Thyroid gland (tissue), 4 donors: ENCODE measurements around the gene EFNA5. TPM values are rescaled to one million over a fixed set of nuclear protein-coding genes. Genes with fewer than 3 reads are reported as not detected.

Source experiments
- DNase-seq, 2 donors: peaks; one replicate each; pipeline ENCODE4 v3.0.0-alpha.2; 2019
- H3K27ac ChIP-seq, 3 donors: fragments of 200-600 bp; sonication (generic); 1 replicate in 2 of 3; 2 replicates in 1 of 3; pipeline ENCODE4 v1.5.1; 2016 to 2019; ENCODE audit warnings: mild to moderate bottlenecking in 1 of 3, moderate library complexity in 1 of 3
- H3K27me3 ChIP-seq: fragments of 200-600 bp; sonication (generic); one replicate; pipeline ENCODE4 v1.5.1; 2019
- H3K36me3 ChIP-seq, 2 donors: fragments of 200-600 bp; sonication (generic); one replicate each; pipeline ENCODE4 v1.5.1; 2016 to 2019
- H3K4me1 ChIP-seq, 2 donors: fragments of 200-600 bp; sonication (generic); one replicate each; pipeline ENCODE4 v1.5.1; 2017 to 2019
- H3K4me3 ChIP-seq, 3 donors: fragments of 200-600 bp; sonication (generic); replicated peaks in 1 of 3; 1 replicate in 2 of 3; 2 replicates in 1 of 3; pipeline ENCODE4 v1.5.1; 2016; ENCODE audit warnings: mild to moderate bottlenecking in 1 of 3
- H3K9me3 ChIP-seq: fragments of 200-600 bp; sonication (generic); one replicate; pipeline ENCODE4 v1.5.1; 2017
- CTCF ChIP-seq, 6 experiments: fragments of 200-600 bp in 3 of 6; fragments of 450-650 bp in 3 of 6; sonication (generic) in 3 of 6; IDR thresholded peaks; one replicate each; pipeline ENCODE4 v1.5.1; 2016 to 2019; ENCODE audit warnings: antibody characterized with exemption in 6 of 6, mild to moderate bottlenecking in 2 of 6, inconsistent platforms in 1 of 6, moderate library complexity in 1 of 6
- POLR2A ChIP-seq, 2 donors: fragments of 450-650 bp; IDR thresholded peaks; one replicate each; pipeline ENCODE4 v1.6.1; 2017; ENCODE audit warnings: antibody characterized with exemption in 2 of 2, mild to moderate bottlenecking in 2 of 2, moderate library complexity in 1 of 2
- WGBS, 2 donors: methylation state at CpG; one replicate each; pipeline ENCODE4 v1.1.5; 2017; 5-methylcytosine and 5-hydroxymethylcytosine counted together
- intact Hi-C: fragments of 100-400 bp; cut with DNase I; formaldehyde crosslinking; loops from one replicate; pipeline ENCODE4 v1.15.1; 2023
- total RNA-seq, 4 donors: library from RNA; depleted of rRNA; stranded (reverse); fragments of >200 nt; gene quantifications; one replicate each; pipeline ENCODE4 v1.2.3, GENCODE V29; 2016

Gene EFNA5
- total RNA-seq, 4 donors from 2014 or later: 5.7 to 17.2 (median 6.4) TPM

- H3K27ac ChIP-seq: no peak overlapping the region
- DNase-seq: no peak
These were observed 125.8 kb downstream of the EFNA5 start for GRCh38 chr5:107544967-107545366.

DNA sequence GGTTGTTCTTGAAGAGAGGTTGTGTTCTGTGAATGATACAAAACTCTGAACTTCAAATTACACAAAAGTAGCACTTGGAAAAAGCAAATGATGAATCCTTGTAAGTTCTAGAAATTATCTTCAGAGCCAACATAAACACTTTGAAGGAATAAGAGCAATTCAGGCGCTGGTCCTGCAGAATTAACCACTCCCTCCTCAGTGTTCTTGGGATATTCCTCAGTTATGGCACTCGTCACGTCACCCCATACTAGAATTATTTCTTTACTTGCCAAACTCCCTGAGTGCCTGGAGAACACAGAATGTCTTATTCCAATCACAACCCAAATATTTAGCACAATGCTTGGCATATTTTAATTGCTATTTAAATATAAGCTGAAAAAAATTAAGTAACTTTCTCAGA lies 126.3 kb downstream of the EFNA5 start:
- no peak overlapping the region for H3K27ac ChIP-seq
- TF ChIP-seq CTCF (IDR thresholded peaks at IDR 0.05): no peak
- TF ChIP-seq POLR2A (IDR thresholded peaks at IDR 0.05): no peak
- H3K27me3 ChIP-seq: no peaks in the 10 kb centered on the region
- H3K4me3 ChIP-seq: no peak overlapping the region
- H3K4me1 ChIP-seq: no peaks in the 10 kb centered on the region
- 78 to 80% methylated on average over 3 of the region's 3 CpGs for WGBS, 2 donors
- no peaks in the 10 kb centered on the region for H3K36me3 ChIP-seq
- intact Hi-C loops: no loop called here
- no peak for DNase-seq
- H3K9me3 ChIP-seq: no peaks in the 10 kb centered on the region

More at GRCh38 chr5:107544967-107545366, 125.8 kb downstream of the EFNA5 start:
- TF ChIP-seq POLR2A (IDR thresholded peaks at IDR 0.05) (no peak), CTCF (IDR thresholded peaks at IDR 0.05) (no peak)
- intact Hi-C loops: no loop called here
- no peaks in the 10 kb centered on the region for H3K9me3 ChIP-seq
- 88 to 96% methylated on average over 6 of the region's 6 CpGs for WGBS, 2 donors
- H3K27me3 ChIP-seq: no peaks in the 10 kb centered on the region
- no peaks in the 10 kb centered on the region for H3K36me3 ChIP-seq
- no peaks in the 10 kb centered on the region for H3K4me1 ChIP-seq
- no peak overlapping the region for H3K4me3 ChIP-seq

- Histone ChIP-seq H3K4me1 (no peaks in the 10 kb centered on the region), H3K9me3 (no peaks in the 10 kb centered on the region), H3K36me3 (no peaks in the 10 kb centered on the region), H3K27me3 (no peaks in the 10 kb centered on the region), H3K4me3 (no peak overlapping the region), H3K27ac (no peak overlapping the region)
- WGBS, 2 donors: 72 to 79% methylated on average over 6 of the region's 6 CpGs
- DNase-seq: no peak
- intact Hi-C loops: no loop called here
- TF ChIP-seq POLR2A (IDR thresholded peaks at IDR 0.05) (no peak), CTCF (IDR thresholded peaks at IDR 0.05) (no peak)
These were observed 126.9 kb downstream of the EFNA5 start for GRCh38 chr5:107543868-107544267.

GRCh38 chr5:107542831-107543231 lies 127.9 kb downstream of the EFNA5 start:
- no peaks in the 10 kb centered on the region for H3K4me1 ChIP-seq
- no peak for TF ChIP-seq POLR2A (IDR thresholded peaks at IDR 0.05)
- H3K27ac ChIP-seq: no peak overlapping the region
- peak; percentile 25 to 40 for DNase-seq
- no peaks in the 10 kb centered on the region for H3K9me3 ChIP-seq
- H3K27me3 ChIP-seq: no peaks in the 10 kb centered on the region
- WGBS, 2 donors: 67 to 73% methylated on average over 7 of the region's 7 CpGs
- H3K36me3 ChIP-seq: no peaks in the 10 kb centered on the region
- intact Hi-C loops: no loop called here
- H3K4me3 ChIP-seq: no peak overlapping the region

- Histone ChIP-seq H3K4me1 (no peaks in the 10 kb centered on the region), H3K36me3 (no peaks in the 10 kb centered on the region), H3K4me3 (no peak overlapping the region), H3K9me3 (no peaks in the 10 kb centered on the region), H3K27me3 (no peaks in the 10 kb centered on the region), H3K27ac (no peak overlapping the region)
- intact Hi-C loops: no loop called here
- 34 to 37% methylated on average over 4 of the region's 4 CpGs for WGBS, 2 donors
- TF ChIP-seq CTCF (IDR thresholded peaks at IDR 0.05): no peak
- TF ChIP-seq POLR2A (IDR thresholded peaks at IDR 0.05): no peak
- peak; percentile 35 to 46 for DNase-seq
These were observed 128.3 kb downstream of the EFNA5 start for GRCh38 chr5:107542428-107542827.

- DNase-seq: no peak
- no peak for TF ChIP-seq CTCF (IDR thresholded peaks at IDR 0.05)
- TF ChIP-seq POLR2A (IDR thresholded peaks at IDR 0.05): no peak
These were observed 129.3 kb downstream of the EFNA5 start for GRCh38 chr5:107541400-107541799.

More at GRCh38 chr5:107541400-107541799, 129.3 kb downstream of the EFNA5 start:
- Histone ChIP-seq H3K4me1 (no peaks in the 10 kb centered on the region), H3K4me3 (no peak overlapping the region), H3K27me3 (no peaks in the 10 kb centered on the region), H3K27ac (no peak overlapping the region), H3K36me3 (no peaks in the 10 kb centered on the region), H3K9me3 (no peaks in the 10 kb centered on the region)
- WGBS, 2 donors: 89 to 91% methylated on average over 1 of the region's 1 CpG
- intact Hi-C loops: no loop called here
